T-helper 2 cell treated with Interferon-gamma antibody and Interleukin-4, amounts not matched to agents 5 μg/mL and 100 μg/mL, for 36 hours (primary cell): ENCODE results near the gene LY6G5B.
"Not testable (repeated sequence)": the region's sequence is repeated elsewhere in the genome, so short reads cannot be mapped to it uniquely, and the experiment has no call there.

Experiments used
- DNase-seq: peaks from one replicate; pipeline ENCODE4 v3.0.0; 2021; ENCODE audit warnings: low spot score
- H3K27ac Mint-ChIP-seq: one replicate; pipeline ENCODE4 v1.8.0; 2021; ENCODE audit warnings: mild to moderate bottlenecking, mixed read lengths
- H3K27me3 Mint-ChIP-seq: one replicate; pipeline ENCODE4 v1.8.0; 2021; ENCODE audit warnings: low read depth, mixed read lengths
- H3K36me3 Mint-ChIP-seq: one replicate; pipeline ENCODE4 v1.8.0; 2021; ENCODE audit warnings: low read depth, mixed read lengths
- H3K4me1 Mint-ChIP-seq: one replicate; pipeline ENCODE4 v1.8.0; 2021; ENCODE audit warnings: low read depth, mixed read lengths
- H3K4me3 Mint-ChIP-seq: one replicate; pipeline ENCODE4 v1.8.0; 2022; ENCODE audit warnings: mild to moderate bottlenecking, moderate library complexity, mixed read lengths
- H3K9me3 Mint-ChIP-seq: one replicate; pipeline ENCODE4 v1.8.0; 2021; ENCODE audit warnings: mixed read lengths

The LY6G5B gene

DNA sequence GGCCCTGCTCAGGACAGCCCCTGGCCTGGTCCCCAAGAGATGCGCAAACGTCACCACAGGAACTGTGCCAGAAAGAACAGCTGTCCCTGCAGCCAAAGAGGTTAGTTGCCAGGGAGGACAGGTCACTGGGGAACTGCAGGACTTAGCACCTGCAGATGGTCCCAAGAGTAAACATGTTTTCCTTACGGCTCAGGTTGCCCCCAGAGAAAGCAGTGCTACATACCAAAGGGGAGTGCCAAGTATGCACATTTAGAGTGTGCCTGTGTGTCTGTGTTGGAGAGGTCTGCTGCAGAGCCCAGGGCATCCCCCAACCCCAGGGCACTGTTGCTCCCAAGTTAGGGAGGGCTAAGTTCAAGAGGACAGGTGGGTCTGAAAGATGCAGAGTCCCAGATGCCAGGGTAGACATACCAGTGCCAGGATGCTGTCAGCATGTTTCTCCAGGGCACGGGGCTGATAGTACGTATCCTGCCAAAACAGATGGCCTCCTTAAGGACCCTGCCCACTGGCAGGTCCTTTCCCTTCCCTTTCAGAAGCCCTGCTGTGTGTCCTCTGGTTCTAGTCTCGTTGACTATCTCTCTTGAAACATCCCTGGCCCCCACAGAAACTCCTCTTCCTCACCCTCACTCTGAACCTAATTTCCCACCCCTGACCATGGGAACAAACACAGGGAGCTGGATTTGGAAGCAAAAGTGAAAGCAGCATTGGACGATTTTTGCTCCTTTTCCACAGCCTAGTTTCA, 32.1 kb downstream of the LY6G5B start:
- Mint-ChIP-seq H3K4me3 (peak overlapping the region; percentile 98), H3K4me1 (peaks cover 26% of the 10 kb centered on the region), H3K27ac (peak overlapping the region; percentile 97), H3K36me3 (peaks cover 31% of the 10 kb centered on the region), H3K27me3 (no peaks in the 10 kb centered on the region), H3K9me3 (no peaks in the 10 kb centered on the region)
- no peak for DNase-seq

DNA sequence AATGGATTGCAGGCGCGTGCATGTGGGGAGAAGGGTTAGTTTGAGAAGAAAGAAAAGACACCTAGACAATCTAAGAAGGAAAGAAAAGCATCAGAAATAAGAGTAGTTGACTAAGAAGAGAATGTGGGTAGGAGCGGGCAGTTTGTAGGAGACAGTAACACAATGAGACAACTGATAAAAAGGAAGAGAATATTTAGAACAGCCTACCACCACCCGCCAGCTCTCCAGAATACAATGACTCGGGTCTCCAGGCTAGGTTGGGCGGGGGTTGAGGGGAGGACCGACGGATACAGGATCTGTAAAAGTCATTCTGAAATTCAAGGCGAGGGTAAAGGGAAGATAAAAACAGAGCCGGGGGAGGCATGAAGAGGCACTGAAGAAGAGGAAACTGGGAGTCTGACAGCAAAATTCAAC, 32.6 kb downstream of the LY6G5B start:
- peaks cover 23% of the 10 kb centered on the region for H3K4me1 Mint-ChIP-seq
- H3K27me3 Mint-ChIP-seq, result peaks cover 2% of the 10 kb centered on the region
- peak; percentile 40 for DNase-seq
- peak overlapping the region; percentile 97 for H3K27ac Mint-ChIP-seq
- H3K4me3 Mint-ChIP-seq, result peak overlapping the region; percentile 98
- H3K9me3 Mint-ChIP-seq, result no peaks in the 10 kb centered on the region
- H3K36me3 Mint-ChIP-seq, result peaks cover 26% of the 10 kb centered on the region

DNA sequence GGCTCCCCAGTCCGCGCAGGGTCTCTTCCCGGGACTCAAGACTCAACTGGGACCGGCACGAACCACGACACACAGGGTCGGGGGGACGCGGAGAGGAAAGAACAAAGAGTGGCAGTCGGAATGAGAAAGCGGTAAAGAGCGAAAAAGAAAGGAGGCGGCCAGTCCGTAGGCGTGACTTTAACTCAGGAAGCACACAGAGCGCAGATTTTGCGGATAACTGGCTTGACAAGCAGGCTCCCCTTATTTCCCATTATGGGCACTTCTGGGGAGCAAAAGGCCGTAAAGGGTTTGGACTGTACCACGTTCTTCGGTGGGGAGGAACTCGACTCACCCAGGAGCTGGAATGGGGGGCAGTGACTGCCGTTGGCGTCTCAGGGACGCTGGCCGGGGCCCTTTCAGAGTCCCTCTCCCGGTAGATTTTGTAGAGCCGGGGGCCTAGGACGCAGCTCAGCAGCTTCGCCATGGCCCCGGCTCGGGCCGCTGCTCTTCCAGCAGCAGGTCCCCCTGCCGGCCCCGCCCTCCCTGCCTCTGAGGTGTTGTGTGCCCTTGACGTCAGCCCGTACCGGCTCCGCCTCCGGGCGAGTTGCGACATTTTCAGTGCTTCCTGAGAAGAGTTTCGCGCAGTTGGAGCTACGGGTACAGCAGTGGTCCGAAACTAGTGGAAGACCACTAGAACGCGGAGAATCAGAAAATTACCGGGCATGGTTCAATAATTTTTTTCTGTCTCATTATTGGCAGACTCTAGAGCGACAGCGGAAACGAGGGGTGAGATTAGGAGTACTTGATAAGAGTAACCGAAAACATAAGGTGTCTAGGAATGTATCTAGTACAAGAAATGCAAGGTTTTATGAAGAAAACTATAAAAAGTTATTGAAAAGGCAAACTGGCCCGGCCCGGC, 33.3 kb downstream of the LY6G5B start, which contains the start of gene ABHD16A:
Gene ABHD16A (minus strand): TSS at position 506 of the 898 bp plus-strand sequence. CDS start 43 bp downstream, at position 463.
- peak; percentile 95 for DNase-seq
- H3K9me3 Mint-ChIP-seq, result no peaks in the 10 kb centered on the region
- H3K27ac Mint-ChIP-seq, result peak within 1 kb of the TSS; percentile 97
- H3K27me3 Mint-ChIP-seq, result peaks cover 2% of the 10 kb centered on the region
- H3K36me3 Mint-ChIP-seq, result peaks cover 19% of the 10 kb centered on the region
- peaks cover 16% of the 10 kb centered on the region for H3K4me1 Mint-ChIP-seq
- peak within 1 kb of the TSS; percentile 98 for H3K4me3 Mint-ChIP-seq

DNA sequence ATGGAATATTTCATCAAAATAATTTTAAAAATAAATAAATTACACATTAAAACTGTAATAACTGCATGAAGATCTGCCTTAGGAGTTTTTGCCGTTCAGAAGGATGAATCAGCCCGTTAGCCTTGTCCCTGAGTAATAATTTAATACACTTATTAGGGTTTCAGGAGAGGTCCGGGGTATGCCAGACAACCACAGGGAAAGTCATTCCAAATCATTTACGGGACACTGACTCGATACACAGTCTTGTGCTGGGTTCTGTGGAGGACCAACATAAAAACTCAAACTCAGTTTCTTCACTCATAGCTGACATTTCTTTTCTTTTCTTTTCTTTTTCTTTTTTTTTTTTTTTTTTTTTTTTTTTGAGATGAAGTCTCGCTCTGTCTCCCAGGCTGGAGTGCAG, 36.2 kb downstream of the LY6G5B start:
- peaks cover 2% of the 10 kb centered on the region for H3K27me3 Mint-ChIP-seq
- peaks cover 15% of the 10 kb centered on the region for H3K4me1 Mint-ChIP-seq
- no peak overlapping the region for H3K4me3 Mint-ChIP-seq
- H3K27ac Mint-ChIP-seq, result no peak overlapping the region
- no peaks in the 10 kb centered on the region for H3K9me3 Mint-ChIP-seq
- H3K36me3 Mint-ChIP-seq, result peaks cover 12% of the 10 kb centered on the region
- no peak for DNase-seq

DNA sequence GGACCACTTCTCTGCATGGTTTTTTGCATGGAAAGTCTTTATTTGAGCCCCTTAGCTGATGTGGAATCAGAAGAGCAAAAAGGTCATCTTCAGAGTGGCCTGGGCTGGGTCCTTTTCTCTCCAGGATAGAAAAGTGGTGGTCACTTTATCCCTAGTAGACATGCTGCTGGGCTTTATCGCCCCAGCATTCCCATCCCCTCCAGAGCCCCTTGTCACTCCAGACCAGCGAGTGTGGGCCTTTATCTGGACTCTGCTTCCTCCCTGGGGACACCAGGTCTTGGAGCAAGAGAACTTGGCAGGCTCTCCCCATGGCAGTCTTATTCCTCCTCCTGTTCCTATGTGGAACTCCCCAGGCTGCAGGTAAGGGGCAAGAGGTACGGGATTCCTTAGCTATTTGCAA, 36.8 kb downstream of the LY6G5B start, which contains the start of gene LY6G6F:
Gene LY6G6F (plus strand): TSS at position 268 of the 400 bp plus-strand sequence. CDS start 41 bp downstream, at position 309.
- Mint-ChIP-seq H3K36me3 (peaks cover 7% of the 10 kb centered on the region), H3K27ac (no peak within 1 kb of the TSS), H3K9me3 (no peaks in the 10 kb centered on the region), H3K4me1 (peaks cover 16% of the 10 kb centered on the region), H3K4me3 (no peak within 1 kb of the TSS), H3K27me3 (peaks cover 2% of the 10 kb centered on the region)
- DNase-seq, result no peak

DNA sequence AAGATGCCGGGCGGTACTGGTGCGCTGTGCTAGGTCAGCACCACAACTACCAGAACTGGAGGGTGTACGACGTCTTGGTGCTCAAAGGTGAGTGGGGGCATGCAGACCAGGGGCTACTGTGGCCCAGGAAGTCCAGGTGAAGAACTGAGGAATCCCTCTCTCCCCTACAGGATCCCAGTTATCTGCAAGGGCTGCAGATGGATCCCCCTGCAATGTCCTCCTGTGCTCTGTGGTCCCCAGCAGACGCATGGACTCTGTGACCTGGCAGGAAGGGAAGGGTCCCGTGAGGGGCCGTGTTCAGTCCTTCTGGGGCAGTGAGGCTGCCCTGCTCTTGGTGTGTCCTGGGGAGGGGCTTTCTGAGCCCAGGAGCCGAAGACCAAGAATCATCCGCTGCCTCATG, 37.9 kb downstream of the LY6G5B start:
- no peak for DNase-seq
- H3K36me3 Mint-ChIP-seq, result no peaks in the 10 kb centered on the region
- peaks cover 2% of the 10 kb centered on the region for H3K27me3 Mint-ChIP-seq
- no peak overlapping the region for H3K27ac Mint-ChIP-seq
- no peak overlapping the region for H3K4me3 Mint-ChIP-seq
- peaks cover 16% of the 10 kb centered on the region for H3K4me1 Mint-ChIP-seq
- H3K9me3 Mint-ChIP-seq, result no peaks in the 10 kb centered on the region

DNA sequence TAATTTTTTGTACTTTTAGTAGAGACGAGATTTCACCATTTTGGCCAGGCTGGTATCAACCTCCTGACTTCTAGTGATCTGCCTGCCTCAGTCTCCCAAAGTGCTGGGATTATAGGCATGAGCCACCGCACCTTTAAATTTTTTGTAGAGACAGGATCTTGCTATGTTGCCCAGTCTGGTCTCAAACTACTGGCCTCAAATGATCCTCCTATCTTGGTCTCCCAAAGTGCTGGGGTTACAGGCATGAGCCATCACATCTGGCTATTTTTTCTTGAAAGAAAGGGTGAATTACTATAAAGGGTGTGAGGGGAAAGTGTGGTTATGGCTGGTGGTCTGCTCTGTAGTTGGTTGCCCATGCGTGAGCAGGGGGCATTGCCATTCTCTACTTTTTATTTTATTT, 38.4 kb downstream of the LY6G5B start:
- Mint-ChIP-seq H3K9me3 (no peaks in the 10 kb centered on the region), H3K4me3 (no peak overlapping the region), H3K4me1 (peaks cover 16% of the 10 kb centered on the region), H3K36me3 (no peaks in the 10 kb centered on the region), H3K27ac (no peak overlapping the region), H3K27me3 (peaks cover 3% of the 10 kb centered on the region)
- DNase-seq, result no peak

DNA sequence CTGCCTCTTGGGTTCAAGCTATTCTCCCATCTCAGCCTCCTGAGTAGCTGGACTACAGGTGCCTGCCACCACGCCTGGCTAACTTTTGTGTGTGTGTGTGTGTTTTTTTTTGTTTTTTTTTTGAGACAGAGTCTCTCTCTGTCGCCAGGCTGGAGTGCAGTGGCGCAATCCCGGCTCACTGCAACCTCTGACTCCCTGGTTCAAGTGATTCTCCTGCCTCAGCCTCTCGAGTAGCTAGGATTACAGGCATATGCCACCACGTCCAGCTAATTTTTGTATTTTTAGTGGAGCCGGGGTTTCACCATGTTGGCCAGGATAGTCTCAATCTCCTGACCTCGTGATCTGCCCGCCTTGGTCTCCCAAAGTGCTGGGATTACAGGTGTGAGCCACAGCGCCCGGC, 39.4 kb downstream of the LY6G5B start:
- H3K4me3 Mint-ChIP-seq, DNase-seq, H3K36me3 Mint-ChIP-seq, H3K27ac Mint-ChIP-seq, H3K27me3 Mint-ChIP-seq, H3K9me3 Mint-ChIP-seq: not testable (repeated sequence)
- H3K4me1 Mint-ChIP-seq, result peaks cover 16% of the 10 kb centered on the region

DNA sequence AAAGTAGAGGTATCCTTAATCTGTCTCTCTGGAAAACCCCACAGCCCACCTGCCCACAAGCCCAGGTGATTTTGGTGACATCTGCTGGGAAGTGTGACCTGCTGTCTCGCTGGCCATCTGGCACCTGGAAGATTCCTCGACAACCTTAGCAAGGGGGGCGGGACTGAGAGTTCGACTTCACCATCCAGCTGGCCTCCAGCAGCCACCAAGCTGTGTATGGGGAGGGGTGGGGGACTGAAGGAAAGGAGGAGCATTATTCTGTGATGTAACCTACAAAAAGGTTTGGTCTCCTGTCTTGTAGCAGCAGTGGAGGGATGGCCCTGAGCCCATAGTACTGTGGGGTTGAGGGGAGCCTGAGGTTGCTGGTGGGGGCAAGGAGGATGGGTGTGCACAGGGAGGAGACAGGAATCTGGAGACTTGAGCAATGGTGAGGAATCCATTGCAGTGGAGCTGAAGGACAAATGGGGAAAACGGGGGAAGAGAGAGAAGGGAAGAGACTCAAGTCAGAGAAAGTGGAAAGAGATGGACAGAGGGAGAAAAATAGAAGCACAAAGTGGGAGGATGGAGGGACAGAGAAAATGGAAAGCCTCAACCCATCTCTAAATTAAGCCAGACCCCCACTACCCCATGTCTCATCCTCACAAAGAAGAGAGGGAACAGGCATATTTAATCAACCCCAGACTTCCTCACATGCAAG, 40.9 kb downstream of the LY6G5B start:
- H3K27ac Mint-ChIP-seq, result no peak overlapping the region
- no peaks in the 10 kb centered on the region for H3K36me3 Mint-ChIP-seq
- no peak overlapping the region for H3K4me3 Mint-ChIP-seq
- no peaks in the 10 kb centered on the region for H3K9me3 Mint-ChIP-seq
- H3K27me3 Mint-ChIP-seq, result peaks cover 10% of the 10 kb centered on the region
- peaks cover 16% of the 10 kb centered on the region for H3K4me1 Mint-ChIP-seq
- no peak for DNase-seq

DNA sequence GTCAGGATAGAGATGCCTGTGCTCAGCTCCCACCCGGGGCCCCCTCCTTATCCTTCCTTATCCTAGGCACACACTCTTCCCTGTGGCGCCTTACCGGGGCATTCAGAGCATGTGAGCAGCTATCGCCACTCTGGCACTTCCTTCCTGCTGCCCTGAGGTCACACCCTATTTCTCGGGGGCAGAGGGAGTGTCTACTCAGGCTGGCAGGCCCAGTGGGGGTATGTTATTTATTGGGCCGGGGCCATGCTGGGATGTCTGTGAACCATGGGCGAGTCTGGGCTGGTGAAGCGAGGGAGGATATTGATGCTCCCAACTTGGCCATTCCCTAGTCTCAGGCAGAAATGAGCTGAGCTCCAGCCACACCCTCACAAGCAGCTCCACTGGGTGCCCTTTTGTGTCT, 41.5 kb downstream of the LY6G5B start:
- no peak overlapping the region for H3K4me3 Mint-ChIP-seq
- no peaks in the 10 kb centered on the region for H3K36me3 Mint-ChIP-seq
- no peak overlapping the region for H3K27ac Mint-ChIP-seq
- peaks cover 10% of the 10 kb centered on the region for H3K27me3 Mint-ChIP-seq
- no peaks in the 10 kb centered on the region for H3K9me3 Mint-ChIP-seq
- DNase-seq, result no peak
- peaks cover 16% of the 10 kb centered on the region for H3K4me1 Mint-ChIP-seq

DNA sequence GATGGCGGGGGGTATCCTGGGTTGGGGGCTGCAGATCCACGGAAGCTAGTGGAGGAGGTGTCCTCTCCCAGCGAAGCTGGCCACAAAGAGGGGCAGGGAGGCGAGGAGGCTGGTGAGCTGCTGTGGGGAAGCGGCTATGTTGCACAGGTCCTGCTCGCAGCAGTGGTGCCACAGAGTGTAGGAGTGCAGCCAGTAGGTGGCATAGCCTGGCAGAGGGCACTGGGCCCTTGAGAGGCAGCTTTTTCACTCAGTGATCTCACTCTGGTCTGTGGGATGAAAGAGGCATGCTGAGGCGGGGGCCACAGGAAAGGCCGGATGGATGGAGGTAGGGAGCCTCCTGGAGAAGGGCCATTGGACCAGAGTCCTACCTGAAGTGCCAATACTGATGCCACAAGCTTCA, 42.5 kb downstream of the LY6G5B start:
- Mint-ChIP-seq H3K9me3 (no peaks in the 10 kb centered on the region), H3K27ac (no peak overlapping the region), H3K4me1 (peaks cover 16% of the 10 kb centered on the region), H3K4me3 (no peak overlapping the region), H3K36me3 (no peaks in the 10 kb centered on the region), H3K27me3 (peaks cover 8% of the 10 kb centered on the region)
- no peak for DNase-seq

DNA sequence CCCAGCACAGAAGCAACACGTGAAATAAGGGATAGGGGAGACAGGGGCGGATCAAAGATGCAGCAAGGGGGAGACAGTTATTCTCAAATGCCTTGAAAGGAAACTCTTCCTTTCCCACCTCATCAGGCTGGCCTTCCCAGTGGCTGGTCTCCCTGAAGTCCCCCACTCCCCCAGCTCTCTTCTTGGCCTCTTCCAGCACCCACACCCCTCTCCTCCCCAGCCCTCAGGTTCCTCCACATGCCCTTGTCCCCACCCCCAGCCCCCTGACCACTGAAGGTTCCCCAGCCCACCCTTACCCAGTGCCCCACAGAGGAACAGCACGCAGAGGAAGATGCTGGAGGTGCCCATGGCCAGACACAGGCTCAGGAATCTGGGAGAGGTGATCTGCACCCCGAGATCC, 43.7 kb downstream of the LY6G5B start:
- DNase-seq, result no peak
- peaks cover 8% of the 10 kb centered on the region for H3K27me3 Mint-ChIP-seq
- peaks cover 16% of the 10 kb centered on the region for H3K4me1 Mint-ChIP-seq
- H3K9me3 Mint-ChIP-seq, result no peaks in the 10 kb centered on the region
- no peak overlapping the region for H3K27ac Mint-ChIP-seq
- H3K4me3 Mint-ChIP-seq, result no peak overlapping the region
- H3K36me3 Mint-ChIP-seq, result no peaks in the 10 kb centered on the region

DNA sequence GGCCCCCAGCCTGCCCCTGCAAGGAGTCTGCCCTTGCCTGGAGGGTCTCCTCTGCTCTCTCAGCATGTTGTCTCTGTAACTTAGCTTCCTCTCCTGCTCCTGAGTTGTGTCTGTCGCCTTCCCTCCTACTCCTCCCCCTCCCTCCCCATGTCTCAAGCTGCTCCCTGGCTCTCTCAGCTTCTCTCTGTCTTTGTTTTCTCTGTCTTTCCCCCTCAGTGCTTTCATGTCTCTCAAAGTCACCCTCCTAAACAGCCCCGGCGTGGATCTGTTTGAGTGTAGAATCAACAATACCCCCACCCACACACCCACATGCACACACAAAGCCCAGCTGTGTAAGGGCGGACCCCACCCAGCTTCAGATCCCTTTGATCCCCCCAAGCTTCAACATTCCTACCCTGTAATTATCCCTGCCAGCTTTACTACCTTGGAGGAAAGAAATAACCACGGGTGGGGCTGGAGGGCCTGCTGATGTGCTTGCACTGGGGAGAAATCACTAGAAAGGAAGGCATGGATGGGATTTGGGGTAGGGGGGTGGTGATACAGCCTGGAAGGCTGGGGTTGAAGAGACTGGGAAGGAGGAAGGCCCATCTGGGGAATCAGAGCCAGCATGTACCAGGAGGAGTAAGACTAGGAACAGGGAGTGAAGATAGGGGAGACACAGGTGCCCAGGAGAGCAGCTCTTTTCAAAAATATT, 44.4 kb downstream of the LY6G5B start:
- Mint-ChIP-seq H3K4me1 (peaks cover 19% of the 10 kb centered on the region), H3K9me3 (no peaks in the 10 kb centered on the region), H3K27ac (no peak overlapping the region), H3K36me3 (no peaks in the 10 kb centered on the region), H3K4me3 (no peak overlapping the region), H3K27me3 (peaks cover 8% of the 10 kb centered on the region)
- DNase-seq, result no peak
